Panc1 (cell line): ENCODE results near the gene SNAP25.

Experiments used
- POLR2AphosphoS5 ChIP-seq: IDR thresholded peaks from 2 replicates; pipeline ENCODE4 v1.6.1; 2012; ENCODE audit warnings: mild to moderate bottlenecking, low read depth, low read length, moderate library complexity
- SIN3A ChIP-seq: IDR thresholded peaks from 2 replicates; pipeline ENCODE4 v1.6.1; 2012; ENCODE audit warnings: low read depth, mild to moderate bottlenecking, low read length, moderate library complexity, borderline replicate concordance; ENCODE audit not compliant: insufficient read depth
- TCF7L2 ChIP-seq: IDR thresholded peaks from 2 replicates; pipeline ENCODE4 v1.6.1; 2011; ENCODE audit warnings: mild to moderate bottlenecking, low read depth, low read length, inconsistent platforms
- TF ChIP-seq, protein P1 (sequence below): fragments of 450-650 bp; IDR thresholded peaks from 2 replicates; pipeline ENCODE4 v1.5.1; 2017; ENCODE audit warnings: mild to moderate bottlenecking
- TF ChIP-seq, protein P2 (sequence below), 2 experiments: IDR thresholded peaks; 2 replicates each; pipeline ENCODE4 v1.6.1; 2011 to 2012; ENCODE audit warnings: low read depth in 2 of 2, control low read depth in 1 of 2, low read length in 1 of 2, mild to moderate bottlenecking in 1 of 2, moderate library complexity in 1 of 2; ENCODE audit not compliant: insufficient read depth in 1 of 2

DNA sequence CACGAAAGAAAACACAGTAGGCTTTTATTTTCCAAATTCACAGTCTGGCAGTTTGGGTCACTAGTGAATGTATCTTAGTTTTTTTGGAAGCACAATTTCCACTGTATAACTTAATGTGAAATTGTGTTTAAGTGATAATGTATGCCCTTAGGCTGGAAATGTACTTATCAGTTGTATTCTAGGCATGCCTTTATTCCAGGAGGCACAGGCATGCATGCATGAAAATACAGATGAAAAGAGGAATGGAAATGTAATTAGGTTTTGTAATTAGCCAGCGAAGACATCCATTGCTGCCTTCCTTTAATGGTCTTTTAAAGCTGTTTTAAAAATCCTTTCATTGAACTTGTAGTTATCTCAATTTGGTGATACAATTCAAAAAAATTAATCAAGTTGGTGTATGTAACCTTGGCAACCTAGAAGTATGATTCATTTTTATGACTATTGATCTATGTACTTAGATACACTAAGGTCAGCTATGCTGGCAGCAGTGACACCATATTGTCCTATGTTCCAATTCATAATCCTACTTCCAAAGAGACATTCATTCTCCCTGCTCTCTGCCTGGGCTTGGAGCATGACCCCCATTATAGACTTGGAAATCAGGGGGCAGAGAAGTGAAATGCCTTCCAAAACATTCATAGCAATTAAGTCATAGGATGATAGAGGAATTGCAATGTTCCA, 73.1 kb downstream of the SNAP25 start:
- TF ChIP-seq POLR2AphosphoS5, result no peak
- TF ChIP-seq, protein P1, sequence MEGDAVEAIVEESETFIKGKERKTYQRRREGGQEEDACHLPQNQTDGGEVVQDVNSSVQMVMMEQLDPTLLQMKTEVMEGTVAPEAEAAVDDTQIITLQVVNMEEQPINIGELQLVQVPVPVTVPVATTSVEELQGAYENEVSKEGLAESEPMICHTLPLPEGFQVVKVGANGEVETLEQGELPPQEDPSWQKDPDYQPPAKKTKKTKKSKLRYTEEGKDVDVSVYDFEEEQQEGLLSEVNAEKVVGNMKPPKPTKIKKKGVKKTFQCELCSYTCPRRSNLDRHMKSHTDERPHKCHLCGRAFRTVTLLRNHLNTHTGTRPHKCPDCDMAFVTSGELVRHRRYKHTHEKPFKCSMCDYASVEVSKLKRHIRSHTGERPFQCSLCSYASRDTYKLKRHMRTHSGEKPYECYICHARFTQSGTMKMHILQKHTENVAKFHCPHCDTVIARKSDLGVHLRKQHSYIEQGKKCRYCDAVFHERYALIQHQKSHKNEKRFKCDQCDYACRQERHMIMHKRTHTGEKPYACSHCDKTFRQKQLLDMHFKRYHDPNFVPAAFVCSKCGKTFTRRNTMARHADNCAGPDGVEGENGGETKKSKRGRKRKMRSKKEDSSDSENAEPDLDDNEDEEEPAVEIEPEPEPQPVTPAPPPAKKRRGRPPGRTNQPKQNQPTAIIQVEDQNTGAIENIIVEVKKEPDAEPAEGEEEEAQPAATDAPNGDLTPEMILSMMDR, result no peak
- TF ChIP-seq, protein P2, sequence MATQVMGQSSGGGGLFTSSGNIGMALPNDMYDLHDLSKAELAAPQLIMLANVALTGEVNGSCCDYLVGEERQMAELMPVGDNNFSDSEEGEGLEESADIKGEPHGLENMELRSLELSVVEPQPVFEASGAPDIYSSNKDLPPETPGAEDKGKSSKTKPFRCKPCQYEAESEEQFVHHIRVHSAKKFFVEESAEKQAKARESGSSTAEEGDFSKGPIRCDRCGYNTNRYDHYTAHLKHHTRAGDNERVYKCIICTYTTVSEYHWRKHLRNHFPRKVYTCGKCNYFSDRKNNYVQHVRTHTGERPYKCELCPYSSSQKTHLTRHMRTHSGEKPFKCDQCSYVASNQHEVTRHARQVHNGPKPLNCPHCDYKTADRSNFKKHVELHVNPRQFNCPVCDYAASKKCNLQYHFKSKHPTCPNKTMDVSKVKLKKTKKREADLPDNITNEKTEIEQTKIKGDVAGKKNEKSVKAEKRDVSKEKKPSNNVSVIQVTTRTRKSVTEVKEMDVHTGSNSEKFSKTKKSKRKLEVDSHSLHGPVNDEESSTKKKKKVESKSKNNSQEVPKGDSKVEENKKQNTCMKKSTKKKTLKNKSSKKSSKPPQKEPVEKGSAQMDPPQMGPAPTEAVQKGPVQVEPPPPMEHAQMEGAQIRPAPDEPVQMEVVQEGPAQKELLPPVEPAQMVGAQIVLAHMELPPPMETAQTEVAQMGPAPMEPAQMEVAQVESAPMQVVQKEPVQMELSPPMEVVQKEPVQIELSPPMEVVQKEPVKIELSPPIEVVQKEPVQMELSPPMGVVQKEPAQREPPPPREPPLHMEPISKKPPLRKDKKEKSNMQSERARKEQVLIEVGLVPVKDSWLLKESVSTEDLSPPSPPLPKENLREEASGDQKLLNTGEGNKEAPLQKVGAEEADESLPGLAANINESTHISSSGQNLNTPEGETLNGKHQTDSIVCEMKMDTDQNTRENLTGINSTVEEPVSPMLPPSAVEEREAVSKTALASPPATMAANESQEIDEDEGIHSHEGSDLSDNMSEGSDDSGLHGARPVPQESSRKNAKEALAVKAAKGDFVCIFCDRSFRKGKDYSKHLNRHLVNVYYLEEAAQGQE (IDR thresholded peaks at IDR 0.05; ENCODE audit: insufficient read depth in 1 of 2, low read depth in 2 of 2, low read length in 1 of 2), result no peak
- TF ChIP-seq SIN3A, result no peak
- no peak for TF ChIP-seq TCF7L2
